Suprapubic skin (tissue), 4 donors: ENCODE measurements around the gene CTU2.

Source experiments
- CTCF ChIP-seq, 2 donors: fragments of 200-600 bp in 1 of 2; fragments of 450-650 bp in 1 of 2; sonication (generic) in 1 of 2; IDR thresholded peaks; one replicate each; pipeline ENCODE4 v1.5.1; 2016 to 2019; ENCODE audit warnings: antibody characterized with exemption in 2 of 2, mild to moderate bottlenecking in 1 of 2, moderate library complexity in 1 of 2
- EP300 ChIP-seq: sonication (generic); formaldehyde crosslinking; IDR thresholded peaks from one replicate; pipeline ENCODE4 v1.6.1; 2017; ENCODE audit warnings: antibody characterized with exemption
- POLR2A ChIP-seq, 2 donors: fragments of 450-650 bp; IDR thresholded peaks; one replicate each; pipeline ENCODE4 v1.6.1; 2017; ENCODE audit warnings: antibody characterized with exemption in 2 of 2, mild to moderate bottlenecking in 2 of 2, moderate library complexity in 2 of 2
- POLR2AphosphoS5 ChIP-seq, 3 donors: sonication (generic); formaldehyde crosslinking; IDR thresholded peaks; one replicate each; pipeline ENCODE4 v1.6.1; 2017; ENCODE audit warnings: antibody characterized with exemption in 3 of 3

DNA sequence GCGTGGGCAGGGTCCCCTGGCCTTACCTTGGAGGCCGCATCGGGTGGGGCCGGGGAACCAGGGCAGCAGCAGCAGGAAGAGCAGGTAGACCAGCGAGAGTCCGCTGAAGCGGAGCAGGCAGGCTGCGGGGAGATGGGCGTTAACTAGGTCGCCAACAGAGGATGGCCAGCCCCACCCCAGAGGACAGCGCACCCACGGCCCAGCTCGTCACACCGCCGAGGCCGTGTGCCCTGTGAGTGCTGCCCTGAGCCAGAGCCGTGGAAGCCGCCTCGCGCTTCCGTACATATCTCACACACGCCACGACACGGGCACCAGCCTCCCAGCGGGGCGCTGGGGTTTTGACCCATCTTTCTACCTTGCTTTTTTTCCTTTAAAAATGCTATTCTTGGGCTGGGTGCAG, 43.1 kb downstream of the CTU2 start:
- TF ChIP-seq CTCF (IDR thresholded peaks at IDR 0.05) (no peak), EP300 (no peak), POLR2AphosphoS5 (IDR thresholded peaks at IDR 0.05) (no peak), POLR2A (IDR thresholded peaks at IDR 0.05) (no peak)
